ENCODE measurements around the gene HSPA9.
A peak's percentile ranks its signal among the peaks of the same experiment; 100 is the strongest.

The HSPA9 gene

GRCh38 chr5:138559937-138560336 lies 15.3 kb downstream of the HSPA9 start:
- no peak overlapping the region for H3K27ac ChIP-seq (ENCODE audit: low read length)
- H3K4me1 ChIP-seq (ENCODE audit: insufficient read depth, low read length) = no peaks in the 10 kb centered on the region
- H3K4me3 ChIP-seq (ENCODE audit: low read depth in 1 of 2, low read length in 2 of 2) = no peak overlapping the region
- TF ChIP-seq, protein P1, sequence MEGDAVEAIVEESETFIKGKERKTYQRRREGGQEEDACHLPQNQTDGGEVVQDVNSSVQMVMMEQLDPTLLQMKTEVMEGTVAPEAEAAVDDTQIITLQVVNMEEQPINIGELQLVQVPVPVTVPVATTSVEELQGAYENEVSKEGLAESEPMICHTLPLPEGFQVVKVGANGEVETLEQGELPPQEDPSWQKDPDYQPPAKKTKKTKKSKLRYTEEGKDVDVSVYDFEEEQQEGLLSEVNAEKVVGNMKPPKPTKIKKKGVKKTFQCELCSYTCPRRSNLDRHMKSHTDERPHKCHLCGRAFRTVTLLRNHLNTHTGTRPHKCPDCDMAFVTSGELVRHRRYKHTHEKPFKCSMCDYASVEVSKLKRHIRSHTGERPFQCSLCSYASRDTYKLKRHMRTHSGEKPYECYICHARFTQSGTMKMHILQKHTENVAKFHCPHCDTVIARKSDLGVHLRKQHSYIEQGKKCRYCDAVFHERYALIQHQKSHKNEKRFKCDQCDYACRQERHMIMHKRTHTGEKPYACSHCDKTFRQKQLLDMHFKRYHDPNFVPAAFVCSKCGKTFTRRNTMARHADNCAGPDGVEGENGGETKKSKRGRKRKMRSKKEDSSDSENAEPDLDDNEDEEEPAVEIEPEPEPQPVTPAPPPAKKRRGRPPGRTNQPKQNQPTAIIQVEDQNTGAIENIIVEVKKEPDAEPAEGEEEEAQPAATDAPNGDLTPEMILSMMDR (IDR thresholded peaks at IDR 0.05; ENCODE audit: borderline replicate concordance, extremely low read depth, low read length, poor library complexity, severe bottlenecking) = no peak
- TF ChIP-seq EZH2 (IDR thresholded peaks at IDR 0.05; ENCODE audit: borderline replicate concordance, low read depth, low read length, severe bottlenecking) = no peak
- H3K9me3 ChIP-seq (ENCODE audit: insufficient read depth, low read length, severe bottlenecking) = no peaks in the 10 kb centered on the region
- H3K9ac ChIP-seq (ENCODE audit: low read depth, low read length) = no peak overlapping the region
- peaks cover 52% of the 10 kb centered on the region for H3K79me2 ChIP-seq (ENCODE audit: insufficient read depth, low read length)
- H3K4me2 ChIP-seq (ENCODE audit: insufficient read depth, low read length) = no peak overlapping the region
- H3K36me3 ChIP-seq (ENCODE audit: insufficient read depth, low read length) = peaks cover 94% of the 10 kb centered on the region
- peaks cover 54% of the 10 kb centered on the region; the same call in 1 of the 2 replicates for H4K20me1 ChIP-seq (ENCODE audit: insufficient read depth, low read length)
- H3K27me3 ChIP-seq (ENCODE audit: insufficient read depth, low read length, poor library complexity) = no peaks in the 10 kb centered on the region
- H2AFZ ChIP-seq (ENCODE audit: low read depth, low read length) = no peak overlapping the region
- DNase-seq = no peak
- no peak for ATAC-seq (ENCODE audit: insufficient read depth, low read depth)

GRCh38 chr5:138557677-138558076 lies 17.5 kb downstream of the HSPA9 start:
- no peak for ATAC-seq (ENCODE audit: insufficient read depth, low read depth)
- Histone ChIP-seq H4K20me1 (ENCODE audit: insufficient read depth, low read length) (peaks cover 33% of the 10 kb centered on the region; the same call in 1 of the 2 replicates), H3K4me3 (ENCODE audit: low read depth in 1 of 2, low read length in 2 of 2) (no peak overlapping the region), H2AFZ (ENCODE audit: low read depth, low read length) (no peak overlapping the region), H3K9me3 (ENCODE audit: insufficient read depth, low read length, severe bottlenecking) (no peaks in the 10 kb centered on the region), H3K27me3 (ENCODE audit: insufficient read depth, low read length, poor library complexity) (no peaks in the 10 kb centered on the region), H3K4me2 (ENCODE audit: insufficient read depth, low read length) (no peak overlapping the region), H3K36me3 (ENCODE audit: insufficient read depth, low read length) (peaks cover 91% of the 10 kb centered on the region), H3K27ac (ENCODE audit: low read length) (no peak overlapping the region), H3K9ac (ENCODE audit: low read depth, low read length) (no peak overlapping the region), H3K79me2 (ENCODE audit: insufficient read depth, low read length) (peaks cover 30% of the 10 kb centered on the region), H3K4me1 (ENCODE audit: insufficient read depth, low read length) (no peaks in the 10 kb centered on the region)
- DNase-seq = no peak
- TF ChIP-seq, protein P1 (IDR thresholded peaks at IDR 0.05; ENCODE audit: borderline replicate concordance, extremely low read depth, low read length, poor library complexity, severe bottlenecking) = no peak
- TF ChIP-seq EZH2 (IDR thresholded peaks at IDR 0.05; ENCODE audit: borderline replicate concordance, low read depth, low read length, severe bottlenecking) = no peak

- H2AFZ ChIP-seq (ENCODE audit: low read depth, low read length) = no peak overlapping the region
- 0 out of 3 replicates have a peak, but pooled peaks have one; percentile 2 for ATAC-seq (ENCODE audit: insufficient read depth, low read depth)
- no peak overlapping the region for H3K4me3 ChIP-seq (ENCODE audit: low read depth in 1 of 2, low read length in 2 of 2)
- TF ChIP-seq EZH2 (IDR thresholded peaks at IDR 0.05; ENCODE audit: borderline replicate concordance, low read depth, low read length, severe bottlenecking) = no peak
- TF ChIP-seq, protein P1 (IDR thresholded peaks at IDR 0.05; ENCODE audit: borderline replicate concordance, extremely low read depth, low read length, poor library complexity, severe bottlenecking) = no peak
- no peak overlapping the region for H3K4me2 ChIP-seq (ENCODE audit: insufficient read depth, low read length)
- H3K9me3 ChIP-seq (ENCODE audit: insufficient read depth, low read length, severe bottlenecking) = no peaks in the 10 kb centered on the region
- H3K36me3 ChIP-seq (ENCODE audit: insufficient read depth, low read length) = peaks cover 60% of the 10 kb centered on the region
- no peak overlapping the region for H3K9ac ChIP-seq (ENCODE audit: low read depth, low read length)
- peaks cover 17% of the 10 kb centered on the region; the same call in 1 of the 2 replicates for H4K20me1 ChIP-seq (ENCODE audit: insufficient read depth, low read length)
- no peaks in the 10 kb centered on the region for H3K27me3 ChIP-seq (ENCODE audit: insufficient read depth, low read length, poor library complexity)
- H3K79me2 ChIP-seq (ENCODE audit: insufficient read depth, low read length) = peaks cover 7% of the 10 kb centered on the region; the same call in 1 of the 2 replicates
- no peaks in the 10 kb centered on the region for H3K4me1 ChIP-seq (ENCODE audit: insufficient read depth, low read length)
- no peak overlapping the region for H3K27ac ChIP-seq (ENCODE audit: low read length)
- DNase-seq = no peak
These were observed 21.1 kb downstream of the HSPA9 start for GRCh38 chr5:138554143-138554542.

Measured in DND-41 (cell line).